COLO668 (cell line): ENCODE data around the gene DOCK9.

Source experiments
- DNase-seq: peaks from one replicate; lab custom pipeline; 2025; ENCODE audit not compliant: unreplicated experiment; lab: John Stamatoyannopoulos, UW

Gene DOCK9, protein sequence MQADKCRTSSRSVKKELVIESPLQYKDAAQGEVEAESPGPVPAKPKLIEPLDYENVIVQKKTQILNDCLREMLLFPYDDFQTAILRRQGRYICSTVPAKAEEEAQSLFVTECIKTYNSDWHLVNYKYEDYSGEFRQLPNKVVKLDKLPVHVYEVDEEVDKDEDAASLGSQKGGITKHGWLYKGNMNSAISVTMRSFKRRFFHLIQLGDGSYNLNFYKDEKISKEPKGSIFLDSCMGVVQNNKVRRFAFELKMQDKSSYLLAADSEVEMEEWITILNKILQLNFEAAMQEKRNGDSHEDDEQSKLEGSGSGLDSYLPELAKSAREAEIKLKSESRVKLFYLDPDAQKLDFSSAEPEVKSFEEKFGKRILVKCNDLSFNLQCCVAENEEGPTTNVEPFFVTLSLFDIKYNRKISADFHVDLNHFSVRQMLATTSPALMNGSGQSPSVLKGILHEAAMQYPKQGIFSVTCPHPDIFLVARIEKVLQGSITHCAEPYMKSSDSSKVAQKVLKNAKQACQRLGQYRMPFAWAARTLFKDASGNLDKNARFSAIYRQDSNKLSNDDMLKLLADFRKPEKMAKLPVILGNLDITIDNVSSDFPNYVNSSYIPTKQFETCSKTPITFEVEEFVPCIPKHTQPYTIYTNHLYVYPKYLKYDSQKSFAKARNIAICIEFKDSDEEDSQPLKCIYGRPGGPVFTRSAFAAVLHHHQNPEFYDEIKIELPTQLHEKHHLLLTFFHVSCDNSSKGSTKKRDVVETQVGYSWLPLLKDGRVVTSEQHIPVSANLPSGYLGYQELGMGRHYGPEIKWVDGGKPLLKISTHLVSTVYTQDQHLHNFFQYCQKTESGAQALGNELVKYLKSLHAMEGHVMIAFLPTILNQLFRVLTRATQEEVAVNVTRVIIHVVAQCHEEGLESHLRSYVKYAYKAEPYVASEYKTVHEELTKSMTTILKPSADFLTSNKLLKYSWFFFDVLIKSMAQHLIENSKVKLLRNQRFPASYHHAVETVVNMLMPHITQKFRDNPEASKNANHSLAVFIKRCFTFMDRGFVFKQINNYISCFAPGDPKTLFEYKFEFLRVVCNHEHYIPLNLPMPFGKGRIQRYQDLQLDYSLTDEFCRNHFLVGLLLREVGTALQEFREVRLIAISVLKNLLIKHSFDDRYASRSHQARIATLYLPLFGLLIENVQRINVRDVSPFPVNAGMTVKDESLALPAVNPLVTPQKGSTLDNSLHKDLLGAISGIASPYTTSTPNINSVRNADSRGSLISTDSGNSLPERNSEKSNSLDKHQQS (N-terminal part only)

DNA sequence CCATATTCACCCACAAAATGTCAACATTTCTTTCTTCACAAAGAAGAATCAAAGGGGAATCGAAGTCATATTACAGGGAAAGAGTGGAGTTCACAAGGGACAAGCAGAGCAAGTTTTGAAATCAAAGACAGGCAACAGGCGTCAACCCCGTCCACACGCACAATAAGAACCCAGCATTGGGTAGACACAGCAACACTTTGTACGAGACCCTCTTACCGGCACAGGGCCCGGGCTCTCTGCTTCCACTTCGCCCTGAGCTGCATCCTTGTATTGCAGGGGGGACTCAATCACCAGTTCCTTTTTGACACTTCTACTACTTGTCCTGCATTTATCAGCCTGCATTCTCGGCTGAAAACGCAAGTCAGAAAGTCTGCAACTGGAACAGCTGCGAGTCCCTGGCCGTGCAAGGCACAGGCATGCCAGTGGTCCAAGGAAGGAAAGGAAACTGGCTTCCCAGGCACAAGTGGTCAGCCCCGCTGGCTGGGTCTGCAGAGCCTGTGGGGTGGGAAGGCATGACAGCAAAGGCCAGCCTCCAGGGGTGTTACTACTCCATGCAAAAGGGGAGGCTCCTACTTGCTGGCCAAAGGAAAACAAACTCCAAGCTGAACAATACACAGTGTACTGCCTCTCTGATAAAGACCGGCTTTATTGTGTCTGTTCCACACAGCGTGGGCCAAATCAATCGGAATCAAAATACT lies at the start of gene DOCK9:
DOCK9 (minus strand) TSS at position 497 of the 698 bp plus-strand sequence; CDS start at position 342, 155 bp downstream.
- DNase-seq, result no peak

DNA sequence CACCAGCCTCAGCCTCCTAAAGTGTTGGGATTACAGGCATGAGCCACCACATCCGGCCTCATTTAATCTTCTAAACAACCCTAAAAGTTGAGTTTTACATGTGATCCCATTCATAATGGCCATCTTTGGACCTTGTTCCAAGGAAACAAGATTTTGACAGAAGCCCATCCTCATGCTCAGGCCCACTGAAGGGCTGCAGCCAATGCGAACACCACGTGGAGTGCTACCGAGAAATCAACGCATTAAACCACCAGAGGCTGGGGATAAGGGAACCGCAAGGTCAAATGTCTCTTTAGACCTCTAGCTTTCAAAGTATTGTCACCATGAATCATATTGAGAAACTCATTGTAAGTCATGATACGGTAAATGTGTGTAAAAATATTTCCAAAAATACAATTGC lies 49.4 kb upstream of the DOCK9 start:
- DNase-seq, result no peak

DNA sequence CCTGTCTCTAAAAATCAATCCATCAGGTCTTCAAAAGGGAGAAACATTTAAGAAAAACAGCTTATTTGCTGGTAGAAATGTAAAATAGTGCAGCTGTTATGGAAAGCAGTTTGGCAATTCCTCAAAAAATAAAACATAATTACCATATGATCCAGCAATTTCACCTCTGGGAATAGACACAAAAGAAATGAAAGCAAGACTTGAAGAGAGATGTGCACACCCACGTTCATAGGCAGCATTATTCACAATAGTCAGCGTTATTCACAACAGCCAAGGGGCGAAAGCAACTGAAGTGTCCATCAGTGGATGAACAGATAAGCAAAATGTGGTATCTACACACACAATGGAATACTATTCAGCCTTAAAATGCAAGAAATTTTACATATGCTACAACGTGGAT lies 45.1 kb upstream of the DOCK9 start:
- no peak for DNase-seq

DNA sequence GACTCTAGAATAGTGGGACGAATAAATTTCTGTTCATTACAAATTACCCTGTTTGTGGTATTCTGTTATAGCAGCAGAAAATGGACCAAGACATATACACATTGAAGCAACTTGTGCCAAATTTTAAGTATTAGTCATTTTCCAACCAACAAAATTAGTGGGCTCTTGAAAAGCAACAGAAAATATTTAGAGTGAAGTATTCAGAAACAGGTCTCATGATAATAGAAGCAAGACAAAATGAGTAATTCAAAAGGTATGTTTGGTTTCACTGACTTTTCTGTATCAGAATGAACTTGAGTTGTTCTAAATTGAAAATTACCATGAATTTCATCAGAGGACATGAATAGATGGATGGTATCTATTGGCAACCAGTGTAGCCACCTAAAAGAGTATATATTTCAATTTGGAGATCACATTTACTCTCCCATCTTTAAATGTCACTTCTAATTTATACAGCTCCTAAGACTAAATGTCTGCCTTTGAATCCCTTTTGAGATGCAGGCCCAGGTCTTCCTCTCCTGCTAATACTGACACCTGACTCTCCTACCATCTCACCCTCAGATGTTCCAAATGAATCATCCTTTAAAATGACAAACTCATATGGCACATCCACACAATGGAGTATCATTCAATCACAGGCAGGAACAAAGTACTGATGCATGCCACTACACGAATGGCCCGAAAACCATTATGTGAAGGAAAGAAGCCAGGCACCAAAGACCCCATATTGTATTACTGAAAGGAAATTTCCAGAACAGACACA lies 40.7 kb upstream of the DOCK9 start:
- no peak for DNase-seq

DNA sequence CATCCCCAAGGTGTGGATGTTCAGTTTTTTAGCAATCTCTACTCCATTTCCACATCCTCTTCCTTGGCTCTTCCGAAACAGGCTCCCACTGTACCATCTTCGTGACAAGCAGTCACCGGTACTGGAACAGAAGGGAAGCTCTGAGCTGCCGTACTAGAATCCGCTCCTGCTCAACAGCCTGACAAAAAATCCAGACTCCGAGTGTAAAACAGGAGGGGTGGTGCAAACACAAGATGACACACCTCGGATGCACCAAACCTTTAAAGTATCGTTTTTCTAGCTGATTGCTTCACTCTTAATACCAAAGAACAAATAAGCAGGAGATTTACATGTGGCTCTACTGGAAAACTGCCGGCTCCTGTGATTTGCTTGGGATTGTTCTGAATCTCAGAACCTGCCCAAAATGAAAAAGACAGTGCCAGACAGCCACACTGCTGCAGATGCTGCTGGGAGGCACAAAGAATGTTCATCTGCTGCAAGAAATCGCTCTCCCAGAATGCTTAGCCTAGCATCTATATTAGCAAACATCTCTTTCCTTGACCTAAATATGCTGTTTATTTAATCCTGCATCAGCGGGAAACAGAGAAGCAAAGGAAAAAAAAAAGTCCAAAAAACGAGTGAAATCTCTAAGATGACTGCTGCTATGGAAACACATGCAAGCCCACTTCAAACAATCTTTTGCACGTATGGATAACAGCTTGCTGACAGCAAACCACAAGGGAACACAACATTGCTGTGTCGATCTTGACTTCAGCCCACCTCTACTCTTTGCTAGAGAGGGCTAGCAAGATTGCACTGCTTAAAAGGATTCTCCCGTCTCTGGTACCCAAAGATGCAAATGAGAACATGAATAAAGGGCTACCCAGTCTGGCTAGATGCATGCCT lies 38.0 kb upstream of the DOCK9 start:
- DNase-seq, result no peak

DNA sequence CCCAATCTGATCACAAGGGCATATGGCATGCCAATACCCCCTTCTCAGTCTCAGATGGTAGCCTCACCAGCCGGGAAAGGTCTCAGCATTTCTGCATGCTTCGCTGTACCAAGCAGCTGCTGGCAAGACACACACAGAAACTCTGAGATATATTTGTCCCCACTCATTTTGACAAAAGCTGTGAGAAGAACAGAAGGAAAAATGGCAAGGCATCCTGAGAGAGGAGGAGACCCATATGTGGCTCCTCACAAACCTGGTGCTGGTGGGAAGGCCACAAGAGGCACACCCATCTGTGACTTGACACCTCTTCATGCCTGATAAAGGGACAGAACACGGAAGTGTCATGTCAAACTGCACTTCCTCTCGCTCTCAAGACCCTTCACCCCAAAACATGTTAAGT lies 36.7 kb upstream of the DOCK9 start:
- DNase-seq, result no peak

DNA sequence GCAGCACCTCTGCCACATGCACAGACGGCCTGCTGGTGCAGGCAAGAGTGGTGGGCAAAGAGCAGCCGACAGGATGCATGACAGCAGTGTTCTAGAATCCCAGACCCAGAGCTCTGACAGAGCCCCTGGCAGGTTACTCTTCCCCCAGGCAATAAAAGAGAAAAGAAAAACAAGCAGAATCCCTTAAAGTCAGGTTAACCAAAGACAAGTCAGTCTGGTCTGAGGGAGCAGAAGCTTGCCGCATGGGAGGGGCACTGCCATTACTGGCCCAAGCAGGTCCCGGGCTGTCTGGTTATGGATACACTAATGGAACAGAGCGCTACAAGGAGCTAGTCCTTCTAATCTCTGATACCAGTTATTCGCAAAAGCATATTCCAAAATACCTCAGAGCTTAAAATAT lies 36.1 kb upstream of the DOCK9 start:
- no peak for DNase-seq

DNA sequence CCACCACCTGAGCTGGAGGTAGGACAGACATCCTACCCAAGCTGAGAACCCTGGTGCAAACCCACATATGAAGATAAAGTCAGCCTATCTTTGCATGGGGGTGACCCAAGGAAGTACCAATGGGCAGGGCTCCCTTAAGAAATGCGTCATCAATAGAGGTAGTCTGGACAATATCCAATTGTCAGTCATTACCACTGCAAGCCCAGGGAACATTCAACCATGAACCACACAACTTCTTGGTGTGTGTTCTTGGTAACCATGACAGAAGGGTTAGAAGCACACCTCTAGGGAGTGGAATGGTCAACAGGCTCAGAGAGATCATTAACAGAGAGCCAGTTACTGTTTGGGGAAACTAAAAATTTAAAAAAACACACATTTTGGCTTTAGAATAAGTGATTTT lies 34.7 kb upstream of the DOCK9 start:
- DNase-seq, result no peak

DNA sequence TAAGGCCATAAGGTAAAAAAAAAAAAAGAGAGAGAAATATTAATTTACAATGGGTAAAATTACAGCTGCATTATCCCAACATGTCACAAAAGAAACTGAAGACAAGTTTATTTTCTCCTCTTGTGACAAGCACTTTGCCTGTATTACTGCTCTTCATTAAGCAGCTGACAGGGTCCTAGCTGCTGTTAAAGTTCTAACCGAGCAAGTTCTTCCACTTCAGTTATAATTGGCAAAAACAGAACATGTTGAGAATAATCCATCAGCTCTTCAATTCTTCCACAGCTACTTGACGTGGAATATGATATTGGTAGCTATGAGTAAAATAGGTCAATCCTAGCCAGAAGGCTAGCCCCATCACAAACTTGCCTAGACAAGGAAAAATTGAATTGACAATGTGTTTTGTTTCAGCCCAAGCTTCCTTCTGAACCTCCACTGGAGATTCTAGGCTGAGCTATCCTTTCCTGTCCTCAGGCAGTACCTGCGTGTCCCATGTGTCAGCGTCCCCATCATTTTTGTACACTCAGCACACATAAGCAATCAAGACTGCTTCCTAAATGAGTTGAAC lies 32.2 kb upstream of the DOCK9 start:
- no peak for DNase-seq

DNA sequence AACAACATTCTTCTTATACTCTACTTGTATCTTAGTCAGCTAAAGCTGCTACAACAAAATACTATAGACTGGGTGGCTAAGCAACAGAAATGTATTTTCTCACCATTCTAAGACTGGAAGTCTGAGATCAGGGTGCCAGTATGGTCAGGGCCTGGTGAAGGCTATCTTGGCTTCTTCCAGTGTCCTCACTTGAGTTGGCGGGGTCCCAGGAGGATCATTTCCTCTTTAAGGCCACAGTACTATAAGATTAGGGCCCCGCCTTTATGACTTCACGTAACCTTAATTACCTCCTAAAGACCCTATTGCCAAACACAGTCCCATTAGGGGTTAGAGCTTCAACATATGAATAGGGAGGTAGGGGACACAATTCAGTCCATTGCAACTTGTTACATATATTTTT lies 30.7 kb upstream of the DOCK9 start:
- DNase-seq, result no peak

DNA sequence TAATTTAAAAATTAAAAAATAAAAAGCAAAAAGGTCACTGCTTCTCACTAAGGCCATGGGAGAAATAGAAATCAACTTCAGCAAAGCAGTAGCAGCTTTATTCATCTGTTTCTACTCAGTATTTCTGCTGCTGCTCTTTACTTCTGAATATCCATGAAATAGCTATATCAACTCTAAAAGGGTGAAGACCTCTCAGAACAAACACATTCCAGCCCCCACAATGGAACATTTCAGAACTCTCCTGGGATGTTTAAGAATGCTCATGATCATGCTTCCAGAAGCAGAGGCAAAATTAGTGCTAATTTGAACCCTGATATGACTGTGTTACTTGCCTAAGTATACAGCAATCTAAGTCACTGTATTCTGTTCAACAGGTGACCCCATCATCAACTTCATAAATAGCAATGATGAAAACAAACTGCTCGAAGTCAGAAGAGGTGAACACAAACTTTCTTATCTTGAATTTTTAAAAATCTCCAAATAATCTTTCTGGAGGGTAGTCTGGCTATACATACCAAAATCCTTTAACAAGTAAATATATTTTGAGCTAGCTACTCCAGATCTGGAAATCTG lies 29.6 kb upstream of the DOCK9 start:
- no peak for DNase-seq

DNA sequence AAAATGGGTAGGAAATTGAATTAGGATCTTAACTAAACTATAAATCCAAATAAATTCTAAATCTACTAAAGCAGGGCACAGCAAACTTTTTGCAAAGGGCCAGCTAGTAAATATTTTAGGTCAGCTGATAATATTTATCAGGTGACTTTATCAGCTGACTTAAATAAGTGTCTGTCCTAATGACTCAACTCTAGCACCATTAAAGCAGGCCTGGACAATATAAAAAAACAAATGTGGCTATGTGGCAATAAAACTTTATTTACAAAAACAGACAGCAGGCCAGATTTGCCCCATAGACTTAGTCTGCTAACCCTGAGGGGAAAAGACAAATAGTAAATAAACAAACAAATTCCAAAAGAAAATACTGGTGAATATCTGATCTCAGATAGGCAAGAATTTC lies 27.7 kb upstream of the DOCK9 start:
- DNase-seq, result no peak

DNA sequence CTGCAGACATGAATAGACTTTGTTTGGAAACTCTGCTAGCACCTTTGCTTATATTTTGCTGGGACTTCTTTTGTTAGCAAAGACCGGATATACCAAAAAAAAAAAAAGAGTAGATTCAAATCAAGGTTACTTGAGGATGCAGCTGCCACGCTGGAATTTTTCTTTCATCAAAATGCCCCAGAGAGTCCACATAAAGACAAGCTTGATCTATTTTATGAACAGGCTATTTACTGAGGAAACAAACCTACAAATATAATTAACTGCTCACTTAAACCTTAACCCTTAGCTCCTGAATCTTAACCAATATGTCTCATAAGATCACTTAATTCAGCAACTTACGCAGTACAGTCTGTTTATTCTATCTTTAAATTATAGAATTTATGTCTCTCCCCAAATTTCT lies 27.1 kb upstream of the DOCK9 start:
- DNase-seq, result no peak

DNA sequence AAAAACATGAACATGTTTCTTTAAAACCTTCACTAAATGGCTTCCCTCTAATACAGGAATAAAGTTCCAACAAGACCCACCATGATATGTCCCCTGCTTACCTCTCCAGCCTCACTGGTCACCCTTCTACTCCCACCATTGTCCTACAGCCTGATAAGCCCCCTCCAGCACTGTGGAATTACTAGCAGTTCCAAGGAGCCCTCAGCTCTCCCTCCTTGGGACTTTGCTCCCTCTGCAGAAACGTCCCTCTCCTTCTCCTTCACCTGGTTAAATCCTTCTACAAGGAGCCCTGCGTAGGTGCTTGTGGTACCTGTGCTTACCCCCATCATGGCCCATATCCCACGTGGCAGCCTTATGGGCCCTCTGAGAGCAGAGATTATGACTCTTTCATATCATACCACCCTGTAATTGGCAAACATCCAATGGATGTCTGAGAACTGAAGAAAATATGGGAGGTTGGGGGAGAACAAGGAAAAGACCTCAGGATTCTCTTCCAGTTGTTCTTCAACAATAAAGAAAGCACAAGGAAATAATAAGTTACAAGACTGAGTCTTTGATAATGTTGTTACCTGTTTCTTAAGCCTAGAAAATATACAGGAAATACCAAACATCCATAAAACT lies 26.1 kb upstream of the DOCK9 start:
- no peak for DNase-seq

DNA sequence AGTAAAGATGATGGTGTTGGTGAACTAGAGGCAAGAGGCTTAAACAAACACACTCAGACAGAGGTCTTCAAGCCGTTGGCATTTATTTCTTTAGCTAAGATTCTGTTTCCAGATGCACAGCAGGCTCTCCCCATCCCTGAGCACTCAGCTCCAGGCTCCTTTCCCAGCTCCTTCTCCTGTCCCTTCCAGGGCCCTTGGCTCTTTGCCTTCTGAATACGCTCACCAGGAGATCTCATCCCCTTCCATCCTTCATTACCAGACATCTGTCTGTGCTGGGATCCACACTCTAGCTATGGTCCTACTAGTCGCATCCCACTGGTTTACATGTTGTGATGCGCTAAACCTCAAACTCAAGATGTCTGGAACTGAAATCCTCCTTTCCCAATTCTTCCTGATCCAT lies 25.3 kb upstream of the DOCK9 start:
- DNase-seq, result no peak

DNA sequence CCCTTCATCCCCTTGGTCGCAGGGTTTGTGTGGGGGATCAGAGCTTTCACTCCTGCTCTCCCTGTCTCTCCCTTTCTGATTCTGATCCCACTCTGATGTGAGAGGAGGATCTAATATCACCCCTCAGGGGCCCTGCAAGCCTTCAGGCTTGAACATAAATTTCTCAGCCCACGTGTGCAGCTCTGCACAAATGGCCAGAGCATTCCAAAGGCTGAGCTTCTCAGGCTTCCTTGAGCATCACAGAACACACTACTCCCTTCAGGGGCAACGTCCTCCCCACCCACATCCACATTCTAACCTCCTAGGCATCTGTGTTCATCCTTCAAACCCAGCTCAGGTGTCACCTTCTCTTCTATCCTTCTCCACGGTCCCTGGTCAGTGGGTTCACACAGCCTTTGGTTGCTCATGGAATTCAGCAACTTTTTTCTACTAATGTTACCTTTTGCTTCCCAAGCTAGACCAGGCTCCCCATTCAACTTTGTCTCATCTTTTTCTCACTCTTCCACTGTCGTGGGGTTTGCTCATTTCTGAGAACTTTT lies 24.4 kb upstream of the DOCK9 start:
- no peak for DNase-seq

DNA sequence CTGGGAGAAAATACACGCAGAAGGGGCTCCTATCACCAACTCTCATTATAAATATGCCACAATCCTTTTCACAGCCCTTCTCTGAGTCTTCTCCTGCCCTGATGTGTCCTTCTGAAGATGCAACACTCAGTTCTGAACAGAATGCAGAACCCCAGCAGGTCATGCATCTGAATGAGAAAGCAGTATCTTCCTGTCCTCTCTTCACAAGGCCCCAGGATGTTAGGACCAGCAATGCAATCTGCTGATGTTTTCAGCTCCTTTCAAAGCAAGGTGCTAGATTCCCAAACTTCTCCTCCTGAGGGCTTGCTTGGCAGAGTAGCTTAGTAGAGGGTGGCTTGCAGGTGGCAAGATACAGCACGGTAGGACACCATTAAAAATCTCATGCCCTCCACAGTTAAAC lies 22.3 kb upstream of the DOCK9 start:
- no peak for DNase-seq

DNA sequence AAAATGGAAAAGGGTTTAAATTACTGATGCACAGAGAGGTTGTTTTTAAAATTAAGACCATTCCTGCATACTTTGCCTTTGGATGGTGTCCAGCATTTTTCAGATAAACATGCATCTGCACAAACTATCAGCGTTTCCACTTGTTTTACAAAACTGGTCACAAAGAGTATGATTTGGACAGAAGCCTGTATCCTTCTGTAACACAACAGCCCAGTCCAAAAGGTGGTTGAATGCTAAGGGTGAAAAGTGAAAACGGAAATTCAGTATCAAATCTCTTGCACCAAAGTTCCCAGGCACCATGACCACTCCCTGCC lies 21.7 kb upstream of the DOCK9 start:
- DNase-seq, result no peak
